B cell (primary cell): ENCODE measurements around the gene NTN3. TPM values are rescaled to one million over a fixed set of nuclear protein-coding genes. Genes with fewer than 3 reads are reported as not detected.

Source experiments
- ATAC-seq: fragments of 200-7000 bp; cut with Tn5 transposase; one replicate; pipeline ENCODE4 v1.10.0; 2021; ENCODE audit warnings: low read depth, mild to moderate bottlenecking, moderate number of reproducible peaks, moderate library complexity
- CTCF ChIA-PET: fragments of 350-600 bp; sonication (Branson Sonifier 250); formaldehyde crosslinking; loops from one replicate; lab custom pipeline; 2021; ENCODE audit warnings: antibody characterized with exemption, inconsistent platforms; lab: Charles Lee
- POLR2A ChIA-PET: fragments of 350-600 bp; sonication (Branson Sonifier 250); formaldehyde crosslinking; loops from one replicate; lab custom pipeline; 2021; ENCODE audit warnings: antibody characterized with exemption; lab: Charles Lee
- DNase-seq: peaks from one replicate; pipeline ENCODE4 v3.0.0; 2013
- H2AFZ ChIP-seq: 2 replicates; pipeline ENCODE4 v1.6.1; 2012; ENCODE audit warnings: mild to moderate bottlenecking, low read depth, low read length; ENCODE audit not compliant: insufficient read depth, poor library complexity, severe bottlenecking
- H3K27ac ChIP-seq, 2 donors: 1 replicate in 1 of 2; 2 replicates in 1 of 2; pipeline ENCODE4 v1.5.1; 2012 to 2013; ENCODE audit warnings: low read length in 2 of 2, mild to moderate bottlenecking in 2 of 2, moderate library complexity in 1 of 2
- H3K27me3 ChIP-seq, 4 experiments: fragments of 200-600 bp in 1 of 4; sonication (generic) in 1 of 4; replicated peaks in 1 of 4; 1 replicate in 2 of 4; 2 replicates in 2 of 4; pipeline versions ENCODE4 v1.6.1 to v1.7.0; 2013 to 2016; ENCODE audit warnings: low read length in 3 of 4, mild to moderate bottlenecking in 2 of 4, mixed read lengths in 1 of 4, moderate library complexity in 1 of 4; ENCODE audit not compliant: insufficient read depth in 4 of 4, control insufficient read depth in 3 of 4; ENCODE audit errors: control extremely low read depth in 1 of 4
- H3K36me3 ChIP-seq, 2 experiments: replicated peaks in 1 of 2; 1 replicate in 1 of 2; 2 replicates in 1 of 2; pipeline versions ENCODE4 v1.6.1 to v1.7.1; 2013; ENCODE audit warnings: low read length in 1 of 2; ENCODE audit not compliant: insufficient read depth in 2 of 2, control insufficient read depth in 1 of 2; ENCODE audit errors: control extremely low read depth in 1 of 2, extremely low read depth in 1 of 2
- H3K4me1 ChIP-seq, 2 donors: fragments of 200-600 bp in 1 of 2; sonication (generic) in 1 of 2; 1 replicate in 1 of 2; 2 replicates in 1 of 2; pipeline versions ENCODE4 v1.5.1 to v1.6.1; 2013 to 2017; ENCODE audit warnings: low read length in 2 of 2; ENCODE audit not compliant: control insufficient read depth in 2 of 2, insufficient read depth in 2 of 2
- H3K4me2 ChIP-seq: replicated peaks from 2 replicates; pipeline ENCODE3; 2012; ENCODE audit warnings: mild to moderate bottlenecking, low read depth, low read length; ENCODE audit not compliant: poor library complexity, severe bottlenecking
- H3K4me3 ChIP-seq, 5 experiments: fragments of 200-600 bp in 1 of 5; sonication (generic) in 1 of 5; 1 replicate in 3 of 5; 2 replicates in 2 of 5; pipeline versions ENCODE4 v1.5.1 to v1.7.0; 2011 to 2016; ENCODE audit warnings: low read length in 4 of 5, mild to moderate bottlenecking in 4 of 5, low read depth in 2 of 5, control low read depth in 1 of 5, moderate library complexity in 1 of 5; ENCODE audit not compliant: insufficient read depth in 1 of 5; ENCODE audit errors: control extremely low read depth in 1 of 5, extremely low read depth in 1 of 5
- H3K79me2 ChIP-seq: fragments of 200-600 bp; sonication (generic); one replicate; pipeline ENCODE4 v1.6.0; 2016; ENCODE audit warnings: low read length; ENCODE audit not compliant: control insufficient read depth, insufficient read depth
- H3K9ac ChIP-seq: fragments of 200-600 bp; sonication (generic); 2 replicates; pipeline ENCODE4 v1.6.1; 2017; ENCODE audit warnings: mild to moderate bottlenecking, low read length, moderate library complexity
- H3K9me3 ChIP-seq, 3 donors: one replicate each; pipeline versions ENCODE4 v1.6.1 to v1.7.1; 2013; ENCODE audit warnings: low read length in 2 of 3; ENCODE audit not compliant: control insufficient read depth in 2 of 3, insufficient read depth in 1 of 3; ENCODE audit errors: control extremely low read depth in 1 of 3
- H4K20me1 ChIP-seq: 2 replicates; pipeline ENCODE4 v1.6.0; 2012; ENCODE audit warnings: mild to moderate bottlenecking, low read length; ENCODE audit not compliant: insufficient read depth, control insufficient read depth, poor library complexity, severe bottlenecking
- H3K27ac Mint-ChIP-seq: one replicate; pipeline ENCODE4 v1.8.0; 2021; ENCODE audit warnings: mixed read lengths
- H3K27me3 Mint-ChIP-seq: one replicate; pipeline ENCODE4 v1.8.0; 2021; ENCODE audit warnings: mixed read lengths
- H3K4me1 Mint-ChIP-seq: one replicate; pipeline ENCODE4 v1.8.0; 2021; ENCODE audit warnings: mixed read lengths
- H3K4me3 Mint-ChIP-seq: one replicate; pipeline ENCODE4 v1.8.0; 2021; ENCODE audit warnings: mixed read lengths
- H3K9me3 Mint-ChIP-seq: one replicate; pipeline ENCODE4 v1.8.0; 2022; ENCODE audit warnings: mixed read lengths; ENCODE audit not compliant: insufficient read depth
- CTCF ChIP-seq: fragments of 200-600 bp; IDR thresholded peaks from one replicate; pipeline ENCODE4 v1.8.0; 2022; ENCODE audit warnings: antibody characterized with exemption, mild to moderate bottlenecking
- EZH2 ChIP-seq: IDR thresholded peaks from 2 replicates; pipeline ENCODE4 v1.6.1; 2012; ENCODE audit warnings: borderline replicate concordance, low read depth, mild to moderate bottlenecking, moderate library complexity, low read length; ENCODE audit not compliant: insufficient read depth, poor library complexity, severe bottlenecking
- WGBS: methylation state at CpG from one replicate; pipeline ENCODE4 v1.1.5; 2013; ENCODE audit warnings: missing lambda C conversion rate; ENCODE audit not compliant: insufficient coverage; 5-methylcytosine and 5-hydroxymethylcytosine counted together
- intact Hi-C: fragments of 100-400 bp; cut with micrococcal nuclease; formaldehyde crosslinking; loops from one replicate; pipeline ENCODE4 v1.10.0; 2022
- polyA plus RNA-seq: library from polyadenylated mRNA; depleted of rRNA; stranded (reverse); fragments of >200 nt; gene quantifications from 2 replicates; pipeline ENCODE4 v1.2.3, GENCODE V29; 2012
- total RNA-seq, 2 donors: library from RNA; stranded (reverse); fragments of 120-200 nt in 1 of 2; gene quantifications; 1 replicate in 1 of 2; 2 replicates in 1 of 2; pipeline versions ENCODE4 v1.2.3 to v1.2.4, GENCODE V29; 2013 to 2022

The NTN3 gene
- total and polyA plus RNA-seq, 2 donors (not counting 1 experiment from before 2014, with no cell fraction given) = not detected

- DNase-seq = no peak
- Histone ChIP-seq H3K4me1 (peaks cover 12 to 13% of the 10 kb centered on the region in 2 donors), H3K27me3 (no peaks in the 10 kb centered on the region), H3K27ac (no peak overlapping the region), H3K4me2 (no peak overlapping the region), H4K20me1 (no peaks in the 10 kb centered on the region), H3K79me2 (peaks cover 10% of the 10 kb centered on the region), H3K9me3 (peaks cover 0 to 9% (median 0%) of the 10 kb centered on the region in 3 donors), H2AFZ (no peak overlapping the region), H3K9ac (no peak overlapping the region), H3K36me3 (peaks cover 0 to 18% of the 10 kb centered on the region in 2 experiments), H3K4me3 (no peak overlapping the region)
- no peaks in the 10 kb centered on the region for H3K9me3 Mint-ChIP-seq
- ATAC-seq = no peak
- ChIA-PET POLR2A (interaction anchor here (0.7 kb wide), 1 partner anchor 34 kb away, joined by 3 read pairs; no protein-coding TSS in a partner anchor), CTCF (no interaction called here)
- 100% methylated on average over 8 of the region's 9 CpGs for WGBS
- no peak overlapping the region for H3K4me3 Mint-ChIP-seq
- peaks cover 16% of the 10 kb centered on the region for H3K4me1 Mint-ChIP-seq
- H3K27ac Mint-ChIP-seq = no peak overlapping the region
- intact Hi-C loops = no loop called here
- TF ChIP-seq EZH2 (no peak), CTCF (no peak)
- H3K27me3 Mint-ChIP-seq = no peaks in the 10 kb centered on the region
Observed at GRCh38 chr16:2436110-2436509, 35.0 kb upstream of the NTN3 start.

- no peaks in the 10 kb centered on the region for H3K27me3 ChIP-seq
- peaks cover 0 to 17% of the 10 kb centered on the region in 2 experiments for H3K36me3 ChIP-seq
- H2AFZ ChIP-seq = no peak overlapping the region
- H3K4me3 ChIP-seq = no peak overlapping the region
- peaks cover 0 to 9% (median 0%) of the 10 kb centered on the region in 3 donors for H3K9me3 ChIP-seq
- no peak overlapping the region for H3K4me3 Mint-ChIP-seq
- CTCF ChIA-PET = interaction anchor here (0.7 to 1.0 kb wide), 2 partner anchors 11 to 181 kb away, joined by 3 to 5 read pairs; no protein-coding TSS in a partner anchor
- TF ChIP-seq CTCF (no peak), EZH2 (no peak)
- DNase-seq = no peak
- peaks cover 16% of the 10 kb centered on the region for H3K4me1 Mint-ChIP-seq
- no peak for ATAC-seq
- H3K27me3 Mint-ChIP-seq = no peaks in the 10 kb centered on the region
- no peak overlapping the region for H3K4me2 ChIP-seq
- no peaks in the 10 kb centered on the region for H3K9me3 Mint-ChIP-seq
- no peaks in the 10 kb centered on the region for H4K20me1 ChIP-seq
- H3K27ac Mint-ChIP-seq = no peak overlapping the region
- peaks cover 6% of the 10 kb centered on the region for H3K79me2 ChIP-seq
- intact Hi-C loops = no loop called here
- no peak overlapping the region for H3K27ac ChIP-seq
- peaks cover 12 to 13% of the 10 kb centered on the region in 2 donors for H3K4me1 ChIP-seq
- 97% methylated on average over 22 of the region's 24 CpGs for WGBS
- POLR2A ChIA-PET = interaction anchor here (0.6 to 0.7 kb wide), 2 partner anchors 10 to 13 kb away, joined by 4 to 8 read pairs; no protein-coding TSS in a partner anchor
- H3K9ac ChIP-seq = no peak overlapping the region
Observed at GRCh38 chr16:2437032-2437790, 33.9 kb upstream of the NTN3 start.
